Midbrain (tissue), 1 donor: Measurements from ENCODE around the gene USPL1.

ENCODE experiments used
- DNase-seq: peaks from one replicate; lab custom pipeline; 2025; lab: John Stamatoyannopoulos, UW

USPL1 gene

DNA sequence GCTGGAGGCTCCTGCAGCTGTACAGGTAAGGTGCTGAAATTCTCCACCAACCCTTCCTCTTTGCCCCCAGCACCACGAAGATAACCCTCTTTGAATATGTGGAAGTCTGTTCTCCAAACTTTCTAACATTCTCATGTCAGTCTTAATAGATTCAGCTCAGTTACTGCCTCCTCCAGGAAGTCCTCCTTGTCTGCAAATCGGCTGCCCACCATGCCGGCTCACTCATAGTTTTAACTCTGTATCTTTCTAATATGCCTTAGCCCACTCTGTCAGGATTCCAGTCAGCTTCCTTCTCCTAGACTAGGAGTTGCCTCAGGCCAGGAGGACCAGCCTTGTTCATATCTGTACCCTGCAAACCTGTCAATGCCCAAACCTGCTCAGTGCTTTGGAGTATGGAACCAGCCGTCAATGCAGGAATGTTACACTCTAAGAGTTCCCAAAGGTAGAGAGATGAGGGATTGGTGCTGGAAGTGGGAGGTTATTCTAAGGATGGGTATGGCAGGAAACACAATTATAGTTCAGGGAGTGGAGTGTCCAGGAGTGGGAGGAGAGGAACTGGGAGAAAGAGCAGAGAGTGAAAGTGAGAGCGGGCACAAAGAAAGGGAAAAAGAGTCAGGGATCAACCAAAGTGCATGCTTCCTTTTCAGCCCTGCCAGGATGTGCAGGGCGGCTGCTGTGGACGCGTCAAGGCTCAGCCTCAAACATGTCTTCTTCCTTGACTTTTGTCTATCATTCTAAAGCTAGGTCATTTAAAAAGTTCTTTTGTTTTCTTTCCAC, 79.6 kb downstream of the USPL1 start:
- no peak for DNase-seq

- no peak for DNase-seq
Observed at GRCh38 chr13:30697996-30698401, 80.3 kb downstream of the USPL1 start.

DNA sequence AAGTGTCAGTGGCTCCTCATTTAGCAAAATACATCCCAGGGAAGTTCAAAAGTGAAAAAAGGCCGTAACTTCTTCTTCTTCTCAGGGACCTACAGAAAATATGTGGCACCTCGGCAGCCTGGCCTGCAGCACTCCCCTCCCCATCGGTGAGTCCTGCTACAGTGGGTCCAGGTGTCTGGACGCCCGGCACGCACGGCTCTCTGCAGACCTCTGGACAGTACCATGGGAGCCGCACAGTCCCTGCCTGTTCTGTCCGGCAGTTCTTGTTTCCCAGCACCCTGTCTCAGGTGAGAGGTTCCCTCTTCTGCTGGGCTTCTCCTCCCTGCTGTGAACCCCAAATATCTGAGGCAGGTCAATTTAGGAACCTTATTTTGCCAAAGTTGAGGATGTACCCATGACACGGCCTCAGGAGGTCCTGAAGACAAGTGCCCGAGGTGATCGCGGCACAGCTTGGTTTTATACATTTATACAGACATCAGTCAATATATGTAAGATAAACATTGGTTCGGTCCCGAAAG, 80.8 kb downstream of the USPL1 start:
- no peak for DNase-seq

GRCh38 chr13:30700364-30700763, 82.6 kb downstream of the USPL1 start:
- DNase-seq: no peak

GRCh38 chr13:30702006-30702405, 84.3 kb downstream of the USPL1 start:
- DNase-seq: no peak

- no peak for DNase-seq
Observed at GRCh38 chr13:30704596-30704995, 86.9 kb downstream of the USPL1 start.

- no peak for DNase-seq
Observed at GRCh38 chr13:30705680-30706079, 88.0 kb downstream of the USPL1 start.

DNA sequence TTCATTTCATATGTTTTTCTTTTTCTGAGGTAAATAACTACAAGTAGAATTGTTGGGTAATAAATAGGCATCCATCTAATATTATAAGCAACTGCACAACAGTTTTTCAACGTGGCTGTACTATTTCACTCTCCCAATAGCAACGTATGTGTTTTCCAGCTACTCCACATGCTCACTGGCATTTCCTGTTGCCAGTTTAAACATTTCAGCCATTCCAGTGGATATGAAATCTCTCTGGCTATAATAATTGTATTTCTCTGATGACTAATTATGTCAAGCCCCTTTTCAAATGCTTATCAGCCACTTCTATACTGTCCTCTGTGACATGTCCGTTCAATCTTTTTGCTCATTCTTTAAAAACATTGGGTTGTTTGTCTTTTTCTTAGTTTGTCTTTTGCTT, 90.8 kb downstream of the USPL1 start:
- no peak for DNase-seq
